Stomach (tissue), 9 donors: ENCODE measurements around the gene SSR4. TPM values are rescaled to one million over a fixed set of nuclear protein-coding genes. Genes with fewer than 3 reads are reported as not detected.

Source experiments
- DNase-seq, 2 donors: peaks; one replicate each; pipeline versions ENCODE4 v3.0.0 to v3.0.0-alpha.2; 2013 to 2019
- H3K27ac ChIP-seq, 5 donors: fragments of 200-600 bp in 4 of 5; sonication (generic) in 4 of 5; one replicate each; pipeline ENCODE4 v1.5.1; 2013 to 2019; ENCODE audit warnings: mild to moderate bottlenecking in 1 of 5, moderate library complexity in 1 of 5
- H3K27me3 ChIP-seq, 3 donors: fragments of 200-600 bp; sonication (generic); one replicate each; pipeline ENCODE4 v1.5.1; 2017 to 2019; ENCODE audit warnings: mixed run types in 1 of 3
- H3K36me3 ChIP-seq, 4 donors: fragments of 200-600 bp; sonication (generic); 1 replicate in 3 of 4; 2 replicates in 1 of 4; pipeline ENCODE4 v1.5.1; 2016 to 2019
- H3K4me1 ChIP-seq, 4 donors: fragments of 200-600 bp; sonication (generic); one replicate each; pipeline ENCODE4 v1.5.1; 2016 to 2019
- H3K4me3 ChIP-seq, 4 donors: fragments of 200-600 bp; sonication (generic) in 3 of 4; one replicate each; pipeline ENCODE4 v1.5.1; 2016 to 2019; ENCODE audit warnings: mild to moderate bottlenecking in 1 of 4
- H3K9me3 ChIP-seq, 4 donors: fragments of 200-600 bp; sonication (generic); one replicate each; pipeline ENCODE4 v1.5.1; 2016 to 2019
- CTCF ChIP-seq, 7 experiments: fragments of 450-650 bp in 4 of 7; fragments of 200-600 bp in 3 of 7; sonication (generic) in 3 of 7; IDR thresholded peaks; one replicate each; pipeline ENCODE4 v1.5.1; 2016 to 2019; ENCODE audit warnings: antibody characterized with exemption in 7 of 7, control low read depth in 2 of 7, mild to moderate bottlenecking in 1 of 7
- EP300 ChIP-seq: sonication (generic); formaldehyde crosslinking; IDR thresholded peaks from one replicate; pipeline ENCODE4 v1.6.1; 2017; ENCODE audit warnings: antibody characterized with exemption
- POLR2A ChIP-seq, 4 donors: fragments of 450-650 bp; IDR thresholded peaks; one replicate each; pipeline ENCODE4 v1.6.1; 2016; ENCODE audit warnings: antibody characterized with exemption in 4 of 4, control low read depth in 2 of 4, mild to moderate bottlenecking in 1 of 4, moderate library complexity in 1 of 4
- POLR2AphosphoS5 ChIP-seq, 3 donors: sonication (generic); formaldehyde crosslinking; IDR thresholded peaks; one replicate each; pipeline ENCODE4 v1.6.1; 2016; ENCODE audit warnings: antibody characterized with exemption in 3 of 3
- WGBS, 5 donors: extraction: QIAGEN DNeasy Blood & Tissue Kit in 3 of 5; methylation state at CpG; one replicate each; pipeline versions ENCODE4 v1.1.5 to v1.1.7; 2013 to 2018; 5-methylcytosine and 5-hydroxymethylcytosine counted together
- intact Hi-C: fragments of 100-400 bp; cut with DNase I; formaldehyde crosslinking; loops from one replicate; pipeline ENCODE4 v1.15.1; 2023; ENCODE audit warnings: low total_unique reads
- polyA plus RNA-seq, 3 donors: library from polyadenylated mRNA; stranded (reverse); fragments of 200-250 nt; gene quantifications; one replicate each; pipeline ENCODE4 v1.2.3, GENCODE V29; 2013
- total RNA-seq, 5 donors: library from RNA; depleted of rRNA; stranded (reverse); fragments of >200 nt; gene quantifications; one replicate each; pipeline versions ENCODE4 v1.1.0 to v1.2.3, GENCODE V29; 2014 to 2016
- donor health status: healthy with polysubstance abuse.
- donor health status: Bipolar disorder and iron deficiency.
- donor health status: healthy.

The SSR4 gene
- total and polyA plus RNA-seq, 8 donors, result 13.9 to 717 (median 174) TPM

DNA sequence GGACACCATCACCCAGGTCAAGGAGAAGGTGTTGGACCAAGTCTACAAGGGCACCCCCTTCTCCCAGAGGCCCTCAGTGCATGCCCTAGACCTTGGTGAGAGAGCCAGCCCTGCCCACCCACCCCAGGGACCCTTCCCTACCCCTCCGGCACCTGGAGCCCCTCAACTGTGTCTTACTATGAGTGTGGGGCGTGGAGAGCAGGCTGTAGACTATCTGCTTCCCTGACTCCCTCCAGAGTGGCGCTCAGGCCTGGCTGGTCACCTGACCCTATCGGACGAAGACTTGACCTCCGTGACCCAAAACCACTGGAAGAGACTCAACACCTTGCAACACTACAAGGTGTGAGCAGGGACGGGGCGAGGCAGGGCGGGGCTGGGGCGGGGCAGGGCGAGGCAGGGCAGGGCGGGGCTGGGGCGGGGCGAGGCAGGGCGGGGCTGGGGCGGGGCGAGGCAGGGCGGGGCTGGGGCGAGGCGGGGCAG is 18.3 kb upstream of the SSR4 start:
- TF ChIP-seq POLR2AphosphoS5 (IDR thresholded peaks at IDR 0.05), result no peak
- TF ChIP-seq POLR2A (IDR thresholded peaks at IDR 0.05), result no peak
- no peak for TF ChIP-seq CTCF (IDR thresholded peaks at IDR 0.05)
- TF ChIP-seq EP300, result no peak
- 71 to 100% (median 97%) methylated on average over 1 to 16 of the region's 20 CpGs for WGBS, 5 donors
- Histone ChIP-seq H3K36me3 (peaks cover 0 to 56% (median 11%) of the 10 kb centered on the region in 4 donors), H3K27ac (no peak overlapping the region), H3K4me1 (peaks cover 0 to 11% (median 8%) of the 10 kb centered on the region in 4 donors), H3K9me3 (no peaks in the 10 kb centered on the region), H3K4me3 (no peak overlapping the region), H3K27me3 (peaks cover 0 to 14% (median 3%) of the 10 kb centered on the region in 3 donors)
- no peak for DNase-seq
- intact Hi-C loops, result no loop called here

GRCh38 chrX:153776611-153777045 is 17.8 kb upstream of the SSR4 start:
- H3K4me1 ChIP-seq, result peaks cover 0 to 16% (median 13%) of the 10 kb centered on the region in 4 donors
- H3K27me3 ChIP-seq, result peaks cover 0 to 19% (median 3%) of the 10 kb centered on the region in 3 donors
- H3K9me3 ChIP-seq, result no peaks in the 10 kb centered on the region
- WGBS, 5 donors, result 60 to 80% (median 74%) methylated on average over 1 to 16 of the region's 22 CpGs; no CpG with 5 or more reads in 1 of the 5 donors
- no peak for TF ChIP-seq EP300
- TF ChIP-seq POLR2A (IDR thresholded peaks at IDR 0.05), result no peak
- TF ChIP-seq POLR2AphosphoS5 (IDR thresholded peaks at IDR 0.05), result no peak
- TF ChIP-seq CTCF (IDR thresholded peaks at IDR 0.05), result no peak
- H3K4me3 ChIP-seq, result no peak overlapping the region
- peaks cover 0 to 51% (median 11%) of the 10 kb centered on the region in 4 donors for H3K36me3 ChIP-seq
- intact Hi-C loops, result no loop called here
- DNase-seq, result no peak
- no peak overlapping the region for H3K27ac ChIP-seq

GRCh38 chrX:153777261-153778090 is 17.0 kb upstream of the SSR4 start:
- Histone ChIP-seq H3K4me3 (no peak overlapping the region), H3K9me3 (no peaks in the 10 kb centered on the region), H3K27ac (no peak overlapping the region), H3K27me3 (peaks cover 0 to 20% (median 3%) of the 10 kb centered on the region in 3 donors), H3K36me3 (peaks cover 0 to 43% (median 11%) of the 10 kb centered on the region in 4 donors), H3K4me1 (peaks cover 0 to 25% (median 15%) of the 10 kb centered on the region in 4 donors)
- DNase-seq, result no peak
- 84 to 94% (median 88%) methylated on average over 3 to 34 of the region's 34 CpGs for WGBS, 5 donors
- no peak for TF ChIP-seq EP300
- no peak for TF ChIP-seq POLR2A (IDR thresholded peaks at IDR 0.05)
- no peak for TF ChIP-seq POLR2AphosphoS5 (IDR thresholded peaks at IDR 0.05)
- intact Hi-C loops, result no loop called here

DNA sequence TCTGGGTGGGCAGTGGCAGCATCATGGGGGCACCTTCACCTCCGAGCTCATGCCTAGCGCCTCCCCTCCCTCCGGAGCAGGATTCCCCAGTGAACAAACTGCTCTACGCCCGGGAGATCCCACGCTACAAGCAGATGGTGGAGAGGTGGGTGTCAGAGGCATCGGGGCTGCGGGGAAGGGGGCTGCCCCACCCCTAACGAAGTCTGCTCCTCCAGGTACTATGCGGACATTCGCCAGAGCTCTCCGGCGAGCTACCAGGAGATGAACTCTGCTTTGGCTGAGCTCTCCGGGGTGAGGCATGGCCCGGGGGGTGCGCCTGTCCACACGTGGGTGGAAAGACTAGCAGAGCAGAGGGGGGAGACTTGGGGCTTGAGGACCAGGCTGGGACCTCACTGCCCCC is 16.3 kb upstream of the SSR4 start:
- WGBS, 5 donors, result 40 to 84% (median 76%) methylated on average over 1 to 17 of the region's 17 CpGs
- Histone ChIP-seq H3K36me3 (peaks cover 0 to 38% (median 11%) of the 10 kb centered on the region in 4 donors), H3K4me3 (no peak overlapping the region), H3K27ac (no peak overlapping the region), H3K9me3 (no peaks in the 10 kb centered on the region), H3K27me3 (peaks cover 0 to 20% (median 3%) of the 10 kb centered on the region in 3 donors), H3K4me1 (peaks cover 0 to 26% (median 15%) of the 10 kb centered on the region in 4 donors)
- no peak for TF ChIP-seq POLR2A (IDR thresholded peaks at IDR 0.05)
- TF ChIP-seq CTCF (IDR thresholded peaks at IDR 0.05), result no peak
- no peak for TF ChIP-seq POLR2AphosphoS5 (IDR thresholded peaks at IDR 0.05)
- TF ChIP-seq EP300, result no peak
- no peak for DNase-seq
- intact Hi-C loops, result no loop called here
